ENCODE measurements around the gene BHLHE23. TPM values are rescaled to one million over a fixed set of nuclear protein-coding genes. Genes with fewer than 3 reads are reported as not detected.

BHLHE23 gene
- total RNA-seq, 1 experiment from 2014 or later, result not detected

DNA sequence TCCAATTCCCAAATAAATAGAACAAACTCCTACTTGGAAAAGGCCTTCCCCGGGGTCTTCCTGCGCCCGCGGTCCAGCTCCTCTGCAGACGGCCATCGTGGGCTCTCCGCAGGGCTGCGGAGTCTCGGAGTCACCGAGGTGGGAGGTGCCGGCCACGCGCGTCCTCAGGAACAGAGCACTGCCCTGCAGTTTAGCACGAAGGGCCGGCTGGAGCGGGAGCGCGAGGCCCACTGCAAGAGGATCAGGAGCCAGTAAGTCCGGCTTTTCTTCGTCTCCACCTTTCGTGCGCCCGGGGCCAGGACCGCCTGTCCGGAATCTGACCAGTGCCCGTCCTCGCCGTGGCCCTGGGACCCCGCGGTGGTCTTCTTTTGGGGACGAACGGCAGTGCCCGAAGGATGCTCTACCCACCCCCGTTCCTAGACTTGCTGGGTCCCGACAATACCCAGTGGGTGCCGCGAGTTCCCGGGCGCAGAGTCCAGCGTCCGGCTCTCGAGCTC is 1.4 kb downstream of the BHLHE23 start:
- ATAC-seq (no peak), DNase-seq (ENCODE audit: low read depth, low spot score) (no peak)
- no TSS peak for BruUV-seq (replicated peaks)
- POLR2A ChIA-PET, result no interaction called here
- Histone ChIP-seq H3K79me2 (ENCODE audit: insufficient read depth, low read length) (no peaks in the 10 kb centered on the region), H3K27me3 (ENCODE audit: insufficient read depth, low read length) (no peaks in the 10 kb centered on the region), H3K9me3 (ENCODE audit: control insufficient read depth in 1 of 2, insufficient read depth in 1 of 2, low read depth in 1 of 2, low read length in 2 of 2) (no peaks in the 10 kb centered on the region), H3K4me3 (replicated peaks in 1 of 2; ENCODE audit: low read depth in 1 of 2, low read length in 2 of 2) (no peak overlapping the region), H3K4me1 (ENCODE audit: control insufficient read depth in 1 of 2, insufficient read depth in 2 of 2, low read length in 2 of 2) (peaks cover 0 to 9% of the 10 kb centered on the region in 2 experiments; a peak in 1 of 4 replicates), H3K4me2 (ENCODE audit: low read length) (no peak overlapping the region), H3K27ac (ENCODE audit: low read depth, low read length) (no peak overlapping the region), H2AFZ (ENCODE audit: low read depth, low read length, poor library complexity, severe bottlenecking) (no peak overlapping the region), H3K9me2 (ENCODE audit: insufficient read depth) (no peaks in the 10 kb centered on the region; the same call in 1 of the 2 replicates), H3K9ac (ENCODE audit: low read length) (no peak overlapping the region), H3K36me3 (ENCODE audit: control insufficient read depth in 1 of 2, insufficient read depth in 2 of 2, low read length in 2 of 2) (no peaks in the 10 kb centered on the region), H4K20me1 (ENCODE audit: insufficient read depth) (no peaks in the 10 kb centered on the region)
- RAD21 ChIA-PET (ENCODE audit: low non-redundant PET in 1 of 2, low total read pairs in 2 of 2, uncharacterized antibody in 2 of 2, unreplicated experiment in 2 of 2), result no interaction called here
- CTCF ChIA-PET, result no interaction called here
- TF ChIP-seq ZFX (IDR thresholded peaks at IDR 0.05) (no peak), POLR2AphosphoS5 (IDR thresholded peaks at IDR 0.05; ENCODE audit: low read depth, low read length) (no peak), EZH2phosphoT487 (IDR thresholded peaks at IDR 0.05; ENCODE audit: borderline replicate concordance) (no peak), SP1 (IDR thresholded peaks at IDR 0.05; ENCODE audit: low read depth) (no peak), CEBPB (IDR thresholded peaks at IDR 0.05; ENCODE audit: low read depth) (no peak), EZH2 (IDR thresholded peaks at IDR 0.05) (no peak), POLR2A (IDR thresholded peaks at IDR 0.05; ENCODE audit: borderline replicate concordance, extremely low read depth, insufficient read depth, insufficient read length) (no peak)
- TF ChIP-seq, protein P1, sequence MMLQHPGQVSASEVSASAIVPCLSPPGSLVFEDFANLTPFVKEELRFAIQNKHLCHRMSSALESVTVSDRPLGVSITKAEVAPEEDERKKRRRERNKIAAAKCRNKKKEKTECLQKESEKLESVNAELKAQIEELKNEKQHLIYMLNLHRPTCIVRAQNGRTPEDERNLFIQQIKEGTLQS (IDR thresholded peaks at IDR 0.05), result no peak
- TF ChIP-seq, protein P2, sequence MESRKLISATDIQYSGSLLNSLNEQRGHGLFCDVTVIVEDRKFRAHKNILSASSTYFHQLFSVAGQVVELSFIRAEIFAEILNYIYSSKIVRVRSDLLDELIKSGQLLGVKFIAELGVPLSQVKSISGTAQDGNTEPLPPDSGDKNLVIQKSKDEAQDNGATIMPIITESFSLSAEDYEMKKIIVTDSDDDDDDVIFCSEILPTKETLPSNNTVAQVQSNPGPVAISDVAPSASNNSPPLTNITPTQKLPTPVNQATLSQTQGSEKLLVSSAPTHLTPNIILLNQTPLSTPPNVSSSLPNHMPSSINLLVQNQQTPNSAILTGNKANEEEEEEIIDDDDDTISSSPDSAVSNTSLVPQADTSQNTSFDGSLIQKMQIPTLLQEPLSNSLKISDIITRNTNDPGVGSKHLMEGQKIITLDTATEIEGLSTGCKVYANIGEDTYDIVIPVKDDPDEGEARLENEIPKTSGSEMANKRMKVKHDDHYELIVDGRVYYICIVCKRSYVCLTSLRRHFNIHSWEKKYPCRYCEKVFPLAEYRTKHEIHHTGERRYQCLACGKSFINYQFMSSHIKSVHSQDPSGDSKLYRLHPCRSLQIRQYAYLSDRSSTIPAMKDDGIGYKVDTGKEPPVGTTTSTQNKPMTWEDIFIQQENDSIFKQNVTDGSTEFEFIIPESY (IDR thresholded peaks at IDR 0.05; ENCODE audit: extremely low read depth, insufficient replicate concordance, low read length), result no peak
- TF ChIP-seq, protein P3, sequence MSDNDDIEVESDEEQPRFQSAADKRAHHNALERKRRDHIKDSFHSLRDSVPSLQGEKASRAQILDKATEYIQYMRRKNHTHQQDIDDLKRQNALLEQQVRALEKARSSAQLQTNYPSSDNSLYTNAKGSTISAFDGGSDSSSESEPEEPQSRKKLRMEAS (IDR thresholded peaks at IDR 0.05), result no peak
- intact Hi-C loops (cut with micrococcal nuclease), result no loop called here

Data from HCT116 (cell line).